A549 treated with AZD2906 at 1 μM for 4 hours (cell line): ENCODE results near the gene EIF4G1. TPM values are rescaled to one million over a fixed set of nuclear protein-coding genes. Genes with fewer than 3 reads are reported as not detected.

Experiments
- total RNA-seq: library from RNA; stranded (reverse); fragments of 200-300 nt; extraction: Qiagen RNA extraction; gene quantifications from 5 replicates; pipeline ENCODE4 v1.2.3, GENCODE V29; 2022

The EIF4G1 gene
- 243 to 270 TPM (median 254 TPM) in 5 replicates for total RNA-seq

GRCh38 chr3:184314363-184314699, at the start of gene EIF4G1:
TSS of gene EIF4G1 (plus strand) at chr3:184314606. CDS start at chr3:184315797, 1,191 bp downstream.

DNA sequence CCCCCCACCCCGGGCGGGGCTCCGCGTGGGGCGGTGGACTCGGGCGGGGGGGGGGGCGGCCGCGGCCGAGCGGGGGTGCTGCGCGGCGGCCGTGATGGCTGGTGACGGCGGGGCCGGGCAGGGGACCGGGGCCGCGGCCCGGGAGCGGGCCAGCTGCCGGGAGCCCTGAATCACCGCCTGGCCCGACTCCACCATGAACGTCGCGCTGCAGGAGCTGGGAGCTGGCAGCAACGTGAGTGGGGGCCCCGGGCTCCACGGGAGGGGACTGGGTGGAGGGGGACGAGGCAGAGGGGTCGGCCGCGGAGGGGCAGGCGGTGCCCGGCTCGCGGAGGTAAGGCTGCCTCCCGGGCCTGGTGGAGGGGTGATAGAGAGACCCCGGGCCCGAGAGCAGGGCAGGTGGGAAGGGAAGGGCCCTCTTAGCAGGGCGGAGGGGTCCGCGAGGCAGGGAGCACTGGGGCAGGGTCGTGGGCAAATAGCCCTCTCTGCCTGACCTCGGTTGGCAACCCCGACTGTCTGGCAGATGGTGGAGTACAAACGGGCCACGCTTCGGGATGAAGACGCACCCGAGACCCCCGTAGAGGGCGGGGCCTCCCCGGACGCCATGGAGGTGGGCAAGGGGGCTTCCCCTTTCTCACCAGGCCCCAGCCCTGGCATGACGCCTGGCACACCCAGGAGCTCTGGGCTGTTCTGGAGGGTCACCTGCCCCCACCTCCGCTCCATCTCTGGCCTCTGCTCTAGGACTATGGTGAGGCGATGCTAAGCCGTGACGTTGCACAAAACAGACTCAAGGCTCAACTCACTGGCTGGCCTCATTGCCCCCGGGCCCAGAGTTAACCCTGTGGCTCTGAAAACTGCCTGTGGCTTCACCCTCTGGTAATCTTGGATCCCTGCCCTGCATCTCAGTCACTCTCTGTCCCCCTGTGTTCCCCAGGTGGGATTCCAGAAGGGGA, 38.2 kb upstream of the EIF4G1 start, which contains the start of gene ECE2:
ECE2 (plus strand) TSS at position 62 of the 950 bp plus-strand sequence; CDS start at position 194, 132 bp downstream.

GRCh38 chr3:184298759-184299487, 15.5 kb upstream of the EIF4G1 start, which contains the start of gene PSMD2:
TSS of gene PSMD2 (plus strand) at chr3:184299241. CDS start at chr3:184299267, 26 bp downstream.

DNA sequence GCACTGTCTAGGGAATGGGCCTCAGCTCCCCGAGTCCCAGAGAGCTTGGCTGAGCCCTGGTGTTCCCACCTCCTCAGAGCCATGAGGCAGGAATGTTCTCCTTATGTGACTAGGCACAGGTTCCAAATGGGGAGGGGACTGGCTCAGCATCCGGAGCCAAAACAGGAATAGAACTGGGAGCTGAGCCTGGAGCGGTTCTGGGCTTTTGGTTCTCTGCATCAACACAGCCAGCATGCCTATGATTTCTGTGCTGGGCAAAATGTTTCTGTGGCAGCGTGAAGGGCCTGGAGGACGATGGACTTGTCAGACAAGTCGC, 23.0 kb downstream of the EIF4G1 start, which contains the start of gene FAM131A:
FAM131A (plus strand) TSS at position 202 of the 316 bp plus-strand sequence; CDS start at position 233, 31 bp downstream.

GRCh38 chr3:184361532-184361931, 47.1 kb downstream of the EIF4G1 start, which contains the start of the genes CLCN2 and POLR2H:
TSS of gene CLCN2 (minus strand) at chr3:184361605. CDS start at chr3:184361479, 126 bp downstream.
TSS of gene POLR2H (plus strand) at chr3:184361710. CDS start at chr3:184363493, 1,783 bp downstream.

GRCh38 chr3:184377882-184378445, 63.6 kb downstream of the EIF4G1 start, which contains the start of gene THPO:
TSS of gene THPO (minus strand) at chr3:184378207. CDS start at chr3:184376259, 1,948 bp downstream.

GRCh38 chr3:184379358-184380184, 65.2 kb downstream of the EIF4G1 start, which contains the start of gene CHRD:
TSS of gene CHRD (plus strand) at chr3:184380054. CDS start at chr3:184380319, 265 bp downstream.

Other genes starting within 250 kb of the EIF4G1 start
- gene HTR3E, start 217.5 kb upstream of the EIF4G1 start, total RNA-seq, result not detected in 5 replicates
- 26.0 to 28.5 TPM (median 26.6 TPM) in 5 replicates for gene EIF2B5, start 179.2 kb upstream of the EIF4G1 start, total RNA-seq
- gene DVL3, start 159.2 kb upstream of the EIF4G1 start, total RNA-seq, result 18.1 to 27.6 TPM (median 23.0 TPM) in 5 replicates
- 297 to 312 TPM (median 301 TPM) in 5 replicates for gene AP2M1, start 139.8 kb upstream of the EIF4G1 start, total RNA-seq
- gene ABCF3, start 128.4 kb upstream of the EIF4G1 start, total RNA-seq, result 33.1 to 36.6 TPM (median 33.7 TPM) in 5 replicates
- 0.29 to 0.55 TPM (median 0.36 TPM) in 5 replicates for gene VWA5B2, start 85.0 kb upstream of the EIF4G1 start, total RNA-seq
- gene ALG3, start 65.6 kb upstream of the EIF4G1 start, total RNA-seq, result 56.4 to 80.3 TPM (median 74.4 TPM) in 5 replicates
- gene EEF1AKMT4, start 64.9 kb upstream of the EIF4G1 start, total RNA-seq, result 8.3 to 12.9 TPM (median 11.7 TPM) in 5 replicates
- gene CAMK2N2, start 53.1 kb upstream of the EIF4G1 start, total RNA-seq, result 0.69 to 1.8 TPM (median 1.4 TPM) in 5 replicates
- gene ECE2, start 38.6 kb upstream of the EIF4G1 start, total RNA-seq, result not detected in 5 replicates
- gene PSMD2, start 15.4 kb upstream of the EIF4G1 start, total RNA-seq, result 266 to 403 TPM (median 288 TPM) in 5 replicates
- gene FAM131A, start 23.0 kb downstream of the EIF4G1 start, total RNA-seq, result 9.6 to 12.5 TPM (median 11.3 TPM) in 5 replicates
- gene CLCN2, start 47.0 kb downstream of the EIF4G1 start, total RNA-seq, result 3.8 to 5.6 TPM (median 5.0 TPM) in 5 replicates
- 67.4 to 73.9 TPM (median 72.6 TPM) in 5 replicates for gene POLR2H, start 47.1 kb downstream of the EIF4G1 start, total RNA-seq
- gene THPO, start 63.6 kb downstream of the EIF4G1 start, total RNA-seq, result 0.05 to 0.16 TPM in 2 of 5 replicates, not detected in the others
- 0.11 to 0.36 TPM (median 0.23 TPM) in 5 replicates for gene CHRD, start 65.4 kb downstream of the EIF4G1 start, total RNA-seq
- gene EPHB3, start 247.2 kb downstream of the EIF4G1 start, total RNA-seq, result 0.20 to 0.61 TPM (median 0.28 TPM) in 5 replicates